Measurements from ENCODE around the gene MT2A.

DNA sequence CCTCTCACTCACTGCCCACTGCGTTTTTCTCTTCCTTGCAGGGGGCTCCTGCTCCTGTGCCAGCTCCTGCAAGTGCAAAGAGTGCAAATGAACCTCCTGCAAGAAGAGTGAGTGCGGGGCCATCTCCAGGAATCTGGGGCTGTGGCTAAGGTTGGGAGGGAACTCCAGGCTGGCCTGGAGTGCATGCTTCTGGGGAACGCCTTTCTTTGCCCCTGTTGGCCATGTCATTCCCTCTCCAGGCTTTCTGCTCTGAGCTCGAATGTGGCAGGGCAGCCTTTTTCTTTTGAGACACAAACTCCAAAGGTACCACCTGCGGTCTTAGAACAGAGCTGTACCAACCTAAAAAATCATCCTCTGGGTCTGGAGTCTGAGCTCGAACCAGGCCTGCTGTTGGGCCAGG, 9.8 kb downstream of the MT2A start:
- TF ChIP-seq, protein P1, sequence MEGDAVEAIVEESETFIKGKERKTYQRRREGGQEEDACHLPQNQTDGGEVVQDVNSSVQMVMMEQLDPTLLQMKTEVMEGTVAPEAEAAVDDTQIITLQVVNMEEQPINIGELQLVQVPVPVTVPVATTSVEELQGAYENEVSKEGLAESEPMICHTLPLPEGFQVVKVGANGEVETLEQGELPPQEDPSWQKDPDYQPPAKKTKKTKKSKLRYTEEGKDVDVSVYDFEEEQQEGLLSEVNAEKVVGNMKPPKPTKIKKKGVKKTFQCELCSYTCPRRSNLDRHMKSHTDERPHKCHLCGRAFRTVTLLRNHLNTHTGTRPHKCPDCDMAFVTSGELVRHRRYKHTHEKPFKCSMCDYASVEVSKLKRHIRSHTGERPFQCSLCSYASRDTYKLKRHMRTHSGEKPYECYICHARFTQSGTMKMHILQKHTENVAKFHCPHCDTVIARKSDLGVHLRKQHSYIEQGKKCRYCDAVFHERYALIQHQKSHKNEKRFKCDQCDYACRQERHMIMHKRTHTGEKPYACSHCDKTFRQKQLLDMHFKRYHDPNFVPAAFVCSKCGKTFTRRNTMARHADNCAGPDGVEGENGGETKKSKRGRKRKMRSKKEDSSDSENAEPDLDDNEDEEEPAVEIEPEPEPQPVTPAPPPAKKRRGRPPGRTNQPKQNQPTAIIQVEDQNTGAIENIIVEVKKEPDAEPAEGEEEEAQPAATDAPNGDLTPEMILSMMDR (IDR thresholded peaks at IDR 0.05) = no peak
- no peak for TF ChIP-seq EP300 (IDR thresholded peaks at IDR 0.05)
- no peak for TF ChIP-seq POLR2AphosphoS5 (IDR thresholded peaks at IDR 0.05)
